H9 (cell line): Measurements from ENCODE around the gene ARHGEF38. TPM values are rescaled to one million over a fixed set of nuclear protein-coding genes. Genes with fewer than 3 reads are reported as not detected.

Experiments used
- DNase-seq: peaks from one replicate; pipeline ENCODE4 v3.0.0-alpha.2; 2017
- H2AFZ ChIP-seq: one replicate; pipeline ENCODE4 v1.6.1; 2013; ENCODE audit warnings: mild to moderate bottlenecking, low read length, control low read depth, moderate library complexity
- H2AK5ac ChIP-seq: 2 replicates; pipeline ENCODE4 v1.6.1; 2013; ENCODE audit warnings: low read length, control low read depth, mixed read lengths; ENCODE audit not compliant: insufficient read length
- H2BK120ac ChIP-seq: one replicate; pipeline ENCODE4 v1.6.1; 2013; ENCODE audit warnings: low read depth, mild to moderate bottlenecking, low read length, control low read depth, inconsistent platforms; ENCODE audit not compliant: poor library complexity, severe bottlenecking
- H2BK12ac ChIP-seq: 2 replicates; pipeline ENCODE4 v1.6.1; 2013; ENCODE audit warnings: low read length, control low read depth, mixed read lengths, low read depth; ENCODE audit not compliant: insufficient read length
- H2BK15ac ChIP-seq: 2 replicates; pipeline ENCODE4 v1.6.1; 2013; ENCODE audit warnings: low read depth, low read length, control low read depth
- H2BK20ac ChIP-seq: one replicate; pipeline ENCODE4 v1.6.1; 2013; ENCODE audit warnings: low read depth, mild to moderate bottlenecking, low read length, control low read depth, inconsistent platforms; ENCODE audit not compliant: poor library complexity, severe bottlenecking
- H2BK5ac ChIP-seq: 2 replicates; pipeline ENCODE4 v1.6.1; 2013; ENCODE audit warnings: low read length, control low read depth, mixed read lengths; ENCODE audit not compliant: insufficient read length
- H3K14ac ChIP-seq: 2 replicates; pipeline ENCODE4 v1.6.1; 2013; ENCODE audit warnings: low read length, control low read depth; ENCODE audit not compliant: insufficient read depth
- H3K18ac ChIP-seq: 2 replicates; pipeline ENCODE4 v1.6.1; 2013; ENCODE audit warnings: low read depth, mild to moderate bottlenecking, mixed read lengths, low read length, control low read depth; ENCODE audit not compliant: insufficient read length
- H3K23ac ChIP-seq: 2 replicates; pipeline ENCODE4 v1.6.1; 2013; ENCODE audit warnings: low read length, control low read depth, mixed read lengths, low read depth; ENCODE audit not compliant: insufficient read length
- H3K23me2 ChIP-seq: 2 replicates; pipeline ENCODE4 v1.6.1; 2013; ENCODE audit warnings: low read depth, mild to moderate bottlenecking, mixed read lengths, low read length, control low read depth; ENCODE audit not compliant: insufficient read length, poor library complexity, severe bottlenecking
- H3K27ac ChIP-seq: 2 replicates; pipeline ENCODE4 v1.5.1; 2013; ENCODE audit warnings: low read length, control low read depth, mixed read lengths, low read depth; ENCODE audit not compliant: insufficient read length
- H3K27me3 ChIP-seq: 2 replicates; pipeline ENCODE4 v1.6.1; 2013; ENCODE audit warnings: low read length, control low read depth, inconsistent platforms; ENCODE audit not compliant: insufficient read depth
- H3K4ac ChIP-seq: 2 replicates; pipeline ENCODE4 v1.6.1; 2013; ENCODE audit warnings: low read depth, mild to moderate bottlenecking, control low read depth, inconsistent platforms, low read length, moderate library complexity
- H3K4me1 ChIP-seq: 2 replicates; pipeline ENCODE4 v1.6.1; 2013; ENCODE audit warnings: low read length, control low read depth, inconsistent platforms; ENCODE audit not compliant: insufficient read depth
- H3K4me2 ChIP-seq: 2 replicates; pipeline ENCODE4 v1.6.1; 2013; ENCODE audit warnings: low read length, control low read depth, mixed read lengths; ENCODE audit not compliant: insufficient read length, insufficient read depth
- H3K56ac ChIP-seq: 2 replicates; pipeline ENCODE4 v1.6.1; 2013; ENCODE audit warnings: low read depth, mild to moderate bottlenecking, mixed read lengths, low read length, control low read depth; ENCODE audit not compliant: insufficient read length
- H3K79me1 ChIP-seq: 2 replicates; pipeline ENCODE4 v1.6.1; 2013; ENCODE audit warnings: low read depth, mild to moderate bottlenecking, moderate library complexity, low read length, control low read depth, inconsistent platforms; ENCODE audit not compliant: insufficient read depth, poor library complexity, severe bottlenecking
- H3K79me2 ChIP-seq: 2 replicates; pipeline ENCODE4 v1.6.1; 2013; ENCODE audit warnings: low read length, control low read depth, inconsistent platforms; ENCODE audit not compliant: insufficient read depth
- H3K9ac ChIP-seq: 2 replicates; pipeline ENCODE4 v1.6.1; 2013; ENCODE audit warnings: low read length, control low read depth, mixed read lengths; ENCODE audit not compliant: insufficient read length; ENCODE audit errors: extremely low read depth
- H3K9me3 ChIP-seq: one replicate; pipeline ENCODE4 v1.6.1; 2013; ENCODE audit warnings: low read depth, low read length, inconsistent platforms; ENCODE audit not compliant: control insufficient read depth
- H3T11ph ChIP-seq: one replicate; pipeline ENCODE4 v1.6.1; 2013; ENCODE audit warnings: mild to moderate bottlenecking, low read length, control low read depth, inconsistent platforms
- H4K20me1 ChIP-seq: one replicate; pipeline ENCODE4 v1.6.1; 2013; ENCODE audit not compliant: control insufficient read depth, insufficient read length, insufficient read depth
- H4K5ac ChIP-seq: 2 replicates; pipeline ENCODE4 v1.6.1; 2013; ENCODE audit warnings: low read depth, mild to moderate bottlenecking, mixed read lengths, low read length, control low read depth; ENCODE audit not compliant: insufficient read length
- H4K8ac ChIP-seq: replicated peaks from 2 replicates; pipeline ENCODE4 v1.6.1; 2013; ENCODE audit warnings: low read length, control low read depth, mixed read lengths, low read depth; ENCODE audit not compliant: insufficient read length
- H4K91ac ChIP-seq: 2 replicates; pipeline ENCODE4 v1.6.1; 2013; ENCODE audit warnings: low read depth, mild to moderate bottlenecking, moderate library complexity, mixed read lengths, low read length, control low read depth; ENCODE audit not compliant: insufficient read length
- H3K27ac Mint-ChIP-seq, 3 experiments: 2 replicates in 2 of 3; 3 replicates in 1 of 3; pipeline ENCODE4 v1.8.0; 2020 to 2021; ENCODE audit warnings: mixed read lengths in 3 of 3, mild to moderate bottlenecking in 1 of 3, moderate library complexity in 1 of 3
- H3K27me3 Mint-ChIP-seq: 2 replicates; pipeline ENCODE4 v1.8.0; 2021; ENCODE audit warnings: low read depth, mild to moderate bottlenecking, moderate library complexity, mixed read lengths
- H3K36me3 Mint-ChIP-seq, 3 experiments: 2 replicates in 2 of 3; 3 replicates in 1 of 3; pipeline ENCODE4 v1.8.0; 2020 to 2021; ENCODE audit warnings: low read depth in 3 of 3, mixed read lengths in 3 of 3; ENCODE audit not compliant: insufficient read depth in 1 of 3
- H3K4me1 Mint-ChIP-seq, 2 experiments: 2 replicates each; pipeline ENCODE4 v1.8.0; 2020; ENCODE audit warnings: mixed read lengths in 2 of 2
- H3K4me3 Mint-ChIP-seq, 2 experiments: 2 replicates in 1 of 2; 3 replicates in 1 of 2; pipeline ENCODE4 v1.8.0; 2020 to 2021; ENCODE audit warnings: mild to moderate bottlenecking in 2 of 2, mixed read lengths in 2 of 2, moderate library complexity in 1 of 2
- H3K9me3 Mint-ChIP-seq, 2 experiments: 2 replicates in 1 of 2; 3 replicates in 1 of 2; pipeline ENCODE4 v1.8.0; 2020; ENCODE audit warnings: mild to moderate bottlenecking in 2 of 2, mixed read lengths in 2 of 2, moderate library complexity in 1 of 2
- CTCF ChIP-seq: fragments of 200-600 bp; sonication (generic); conservative IDR thresholded peaks from 3 replicates; pipeline ENCODE4 v1.8.0; 2021; ENCODE audit warnings: antibody characterized with exemption, mild to moderate bottlenecking
- WGBS: extraction: QIAGEN DNeasy Blood & Tissue Kit; methylation state at CpG from one replicate; pipeline ENCODE4 v1.1.7; 2013; ENCODE audit warnings: missing lambda C conversion rate, low lambda C conversion rate, mixed read lengths; ENCODE audit not compliant: insufficient read length; ENCODE audit errors: extremely low coverage; 5-methylcytosine and 5-hydroxymethylcytosine counted together
- total RNA-seq: library from RNA; stranded (reverse); gene quantifications from 2 replicates; pipeline ENCODE4 v1.2.1, GENCODE V29; 2021

The ARHGEF38 gene
- total RNA-seq, 1 experiment from 2014 or later, result not detected

- H3K56ac ChIP-seq, result no peak overlapping the region
- H3K23me2 ChIP-seq, result no peaks in the 10 kb centered on the region
- H3K18ac ChIP-seq, result no peak overlapping the region
- H3K9ac ChIP-seq, result no peak overlapping the region
- H2AK5ac ChIP-seq, result no peak overlapping the region
- Mint-ChIP-seq H3K4me1 (no peaks in the 10 kb centered on the region), H3K36me3 (no peaks in the 10 kb centered on the region; a peak in 1 of 7 replicates), H3K9me3 (no peaks in the 10 kb centered on the region), H3K27me3 (peaks cover 29% of the 10 kb centered on the region), H3K4me3 (no peak overlapping the region), H3K27ac (no peak overlapping the region)
- no peaks in the 10 kb centered on the region for H3K27me3 ChIP-seq
- no peak overlapping the region for H4K8ac ChIP-seq
- H2BK120ac ChIP-seq, result no peak overlapping the region
- H3K4ac ChIP-seq, result no peak overlapping the region
- no peak for TF ChIP-seq CTCF
- no peak overlapping the region for H3K14ac ChIP-seq
- H4K20me1 ChIP-seq, result no peaks in the 10 kb centered on the region
- H3K9me3 ChIP-seq, result no peaks in the 10 kb centered on the region
- no peak overlapping the region for H3K4me2 ChIP-seq
- H3K79me1 ChIP-seq, result no peaks in the 10 kb centered on the region
- no peak overlapping the region for H3K23ac ChIP-seq
- H2BK12ac ChIP-seq, result no peak overlapping the region
- no peaks in the 10 kb centered on the region for H3K79me2 ChIP-seq
- DNase-seq, result no peak
- no peak overlapping the region for H3T11ph ChIP-seq
- H2BK20ac ChIP-seq, result no peak overlapping the region
- H3K27ac ChIP-seq, result no peak overlapping the region
- no peak overlapping the region for H4K5ac ChIP-seq
- no peak overlapping the region for H2BK15ac ChIP-seq
- H3K4me1 ChIP-seq, result no peaks in the 10 kb centered on the region
- H2BK5ac ChIP-seq, result no peak overlapping the region
- H4K91ac ChIP-seq, result no peak overlapping the region
- WGBS, result no CpG with 5 or more reads among the region's 1 CpG
- H2AFZ ChIP-seq, result no peak overlapping the region
Measured at GRCh38 chr4:105625214-105625613, 72.8 kb downstream of the ARHGEF38 start.
